ENCODE results near the gene CAMTA1.

The CAMTA1 gene

GRCh38 chr1:7453038-7453437, 667.8 kb downstream of the CAMTA1 start:
- FAIRE-seq (no peak), DNase-seq (ENCODE audit: insufficient read length, low spot score) (no peak)
- no peak for TF ChIP-seq CTCF (IDR thresholded peaks at IDR 0.05; ENCODE audit: insufficient read depth, missing control alignments)

- DNase-seq (ENCODE audit: insufficient read length, low spot score) (no peak), FAIRE-seq (no peak)
- peak; percentile 42 for TF ChIP-seq CTCF (IDR thresholded peaks at IDR 0.05; ENCODE audit: insufficient read depth, missing control alignments)
Measured at GRCh38 chr1:7454052-7454815, 669.0 kb downstream of the CAMTA1 start.

GRCh38 chr1:7454895-7455784, 669.9 kb downstream of the CAMTA1 start:
- no peak for FAIRE-seq
- DNase-seq (ENCODE audit: insufficient read length, low spot score) = no peak
- TF ChIP-seq CTCF (IDR thresholded peaks at IDR 0.05; ENCODE audit: insufficient read depth, missing control alignments) = no peak

- no peak for FAIRE-seq
- no peak for DNase-seq (ENCODE audit: insufficient read length, low spot score)
- TF ChIP-seq CTCF (IDR thresholded peaks at IDR 0.05; ENCODE audit: insufficient read depth, missing control alignments) = no peak
Measured at GRCh38 chr1:7455796-7456721, 670.8 kb downstream of the CAMTA1 start.

- TF ChIP-seq CTCF (IDR thresholded peaks at IDR 0.05; ENCODE audit: insufficient read depth, missing control alignments) = no peak
- DNase-seq (ENCODE audit: insufficient read length, low spot score) (no peak), FAIRE-seq (no peak)
Measured at GRCh38 chr1:7456722-7457082, 671.4 kb downstream of the CAMTA1 start.

GRCh38 chr1:7457811-7458210, 672.6 kb downstream of the CAMTA1 start:
- FAIRE-seq (no peak), DNase-seq (ENCODE audit: insufficient read length, low spot score) (no peak)
- no peak for TF ChIP-seq CTCF (IDR thresholded peaks at IDR 0.05; ENCODE audit: insufficient read depth, missing control alignments)
